Upper lobe of right lung (tissue), 1 donor: Measurements from ENCODE around the gene MOGAT3. TPM values are rescaled to one million over a fixed set of nuclear protein-coding genes. Genes with fewer than 3 reads are reported as not detected.

Source experiments
- ATAC-seq: fragments of 200-7000 bp; cut with Tn5 transposase; one replicate; pipeline ENCODE4 v1.9.1; 2020; ENCODE audit warnings: mild to moderate bottlenecking, moderate library complexity
- DNase-seq: peaks from one replicate; pipeline ENCODE4 v3.0.0-alpha.2; 2020
- H3K27ac ChIP-seq: fragments of 200-600 bp; one replicate; pipeline ENCODE4 v1.8.0; 2022
- H3K27me3 ChIP-seq: fragments of 200-600 bp; one replicate; pipeline ENCODE4 v1.8.0; 2022; ENCODE audit warnings: mild to moderate bottlenecking
- H3K36me3 ChIP-seq: fragments of 200-600 bp; one replicate; pipeline ENCODE4 v1.8.0; 2022
- H3K4me1 ChIP-seq: fragments of 200-600 bp; one replicate; pipeline ENCODE4 v1.8.0; 2022
- H3K4me3 ChIP-seq: fragments of 200-600 bp; one replicate; pipeline ENCODE4 v1.8.0; 2022; ENCODE audit warnings: mild to moderate bottlenecking
- H3K9me3 ChIP-seq: fragments of 200-600 bp; one replicate; pipeline ENCODE4 v1.8.0; 2022
- intact Hi-C: fragments of 100-400 bp; cut with DNase I; formaldehyde crosslinking; loops from one replicate; pipeline ENCODE4 v1.11.0; 2022
- total RNA-seq: library from RNA; stranded (reverse); fragmentation: NEBNext Ultra II Directional; extraction: Animal tissue kit (Norgen Biotek cat#: 25700); gene quantifications from one replicate; pipeline ENCODE4 v1.2.1, GENCODE V29; 2021
- TF ChIP-seq, protein P1 (sequence below): fragments of 200-600 bp; IDR thresholded peaks from one replicate; pipeline ENCODE4 v1.8.0; 2022; ENCODE audit warnings: antibody characterized with exemption
- donor health status: DM: no; HTN: yes; CAD: no; lungs with severe emphysema.

Gene MOGAT3
- total RNA-seq, 1 donor from 2014 or later = not detected

DNA sequence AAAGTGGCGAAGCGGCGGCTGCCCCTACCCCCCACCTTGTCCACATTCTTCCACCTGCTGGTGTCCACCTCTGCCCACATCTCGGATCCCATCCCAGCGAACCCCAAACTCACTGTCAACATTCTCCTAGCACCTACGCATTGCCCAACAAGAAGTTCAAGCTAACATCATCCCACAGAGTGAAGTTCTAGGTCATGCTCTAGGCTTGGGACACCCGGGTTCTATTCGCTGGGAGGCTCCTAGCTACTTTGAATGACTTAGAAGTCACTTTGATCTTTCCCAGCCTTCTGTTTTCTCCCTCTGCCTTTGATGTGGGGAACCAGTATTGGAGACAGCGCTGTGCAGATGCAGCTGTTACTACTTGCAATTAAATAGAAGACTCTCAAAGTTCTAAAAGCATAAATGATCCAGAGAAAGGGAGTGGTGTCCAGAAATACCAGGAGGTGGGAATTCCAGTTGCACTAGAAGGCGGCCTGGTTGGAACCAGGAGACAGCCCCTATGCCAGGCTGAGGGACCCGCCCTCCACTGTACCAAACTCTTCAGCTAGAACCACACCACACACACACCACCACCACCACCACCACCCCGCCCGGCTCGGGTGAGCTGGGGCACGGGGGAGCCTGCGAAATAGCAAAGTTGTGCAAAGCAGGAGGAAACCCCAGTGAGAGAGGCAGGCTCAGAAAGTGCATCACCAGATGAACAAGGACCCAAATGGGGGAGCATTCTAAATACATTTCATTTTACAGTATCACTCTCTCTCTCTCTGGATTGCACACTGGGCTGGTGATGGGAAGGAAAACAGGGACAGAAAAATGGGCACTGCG lies 30.0 kb downstream of the MOGAT3 start:
- Histone ChIP-seq H3K27me3 (peaks cover 98% of the 10 kb centered on the region), H3K36me3 (no peaks in the 10 kb centered on the region), H3K9me3 (no peaks in the 10 kb centered on the region), H3K4me3 (no peak overlapping the region), H3K27ac (no peak overlapping the region), H3K4me1 (peaks cover 28% of the 10 kb centered on the region)
- TF ChIP-seq, protein P1, sequence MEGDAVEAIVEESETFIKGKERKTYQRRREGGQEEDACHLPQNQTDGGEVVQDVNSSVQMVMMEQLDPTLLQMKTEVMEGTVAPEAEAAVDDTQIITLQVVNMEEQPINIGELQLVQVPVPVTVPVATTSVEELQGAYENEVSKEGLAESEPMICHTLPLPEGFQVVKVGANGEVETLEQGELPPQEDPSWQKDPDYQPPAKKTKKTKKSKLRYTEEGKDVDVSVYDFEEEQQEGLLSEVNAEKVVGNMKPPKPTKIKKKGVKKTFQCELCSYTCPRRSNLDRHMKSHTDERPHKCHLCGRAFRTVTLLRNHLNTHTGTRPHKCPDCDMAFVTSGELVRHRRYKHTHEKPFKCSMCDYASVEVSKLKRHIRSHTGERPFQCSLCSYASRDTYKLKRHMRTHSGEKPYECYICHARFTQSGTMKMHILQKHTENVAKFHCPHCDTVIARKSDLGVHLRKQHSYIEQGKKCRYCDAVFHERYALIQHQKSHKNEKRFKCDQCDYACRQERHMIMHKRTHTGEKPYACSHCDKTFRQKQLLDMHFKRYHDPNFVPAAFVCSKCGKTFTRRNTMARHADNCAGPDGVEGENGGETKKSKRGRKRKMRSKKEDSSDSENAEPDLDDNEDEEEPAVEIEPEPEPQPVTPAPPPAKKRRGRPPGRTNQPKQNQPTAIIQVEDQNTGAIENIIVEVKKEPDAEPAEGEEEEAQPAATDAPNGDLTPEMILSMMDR = no peak
- ATAC-seq (no peak), DNase-seq (no peak)
- intact Hi-C loops = no loop called here

DNA sequence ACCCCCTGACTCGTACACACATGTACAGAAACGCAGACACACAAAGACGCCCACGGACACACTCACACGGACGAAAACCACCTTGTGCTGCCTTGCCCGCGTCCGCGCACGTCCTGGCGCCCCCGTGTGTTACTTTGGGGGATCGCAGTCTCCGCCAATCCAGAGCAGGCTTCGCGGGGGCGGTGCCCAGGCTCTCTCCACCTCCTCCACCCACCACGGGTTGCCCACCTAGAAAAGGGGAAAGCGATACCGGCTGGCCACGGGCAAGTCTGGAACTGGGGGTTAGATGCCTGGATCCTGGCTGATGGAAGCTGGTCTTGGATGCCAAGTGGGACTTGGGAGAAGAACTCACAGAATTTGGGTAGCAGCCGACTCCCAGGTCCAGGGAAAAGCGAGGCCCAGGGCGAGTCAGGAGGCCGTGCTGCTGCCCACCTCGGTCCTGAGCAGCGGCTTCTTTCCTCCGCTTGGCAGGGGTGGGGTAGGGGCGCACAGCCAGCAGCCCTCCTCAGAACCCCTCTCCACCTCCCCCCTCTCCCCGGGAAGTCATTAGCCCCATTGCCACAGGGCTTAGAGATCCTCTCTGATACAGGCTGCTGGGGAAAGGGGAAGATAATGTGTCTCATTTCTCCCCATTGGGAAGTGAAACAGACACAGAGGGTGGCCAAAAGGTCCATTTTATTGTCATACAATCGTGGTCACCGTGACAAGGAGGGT lies 30.8 kb downstream of the MOGAT3 start:
- Histone ChIP-seq H3K36me3 (no peaks in the 10 kb centered on the region), H3K4me3 (no peak overlapping the region), H3K27ac (no peak overlapping the region), H3K4me1 (peaks cover 35% of the 10 kb centered on the region), H3K9me3 (no peaks in the 10 kb centered on the region), H3K27me3 (peaks cover 98% of the 10 kb centered on the region)
- intact Hi-C loops = no loop called here
- DNase-seq (peak; percentile 86), ATAC-seq (peak; percentile 69)
- TF ChIP-seq, protein P1 = peak; percentile 87

DNA sequence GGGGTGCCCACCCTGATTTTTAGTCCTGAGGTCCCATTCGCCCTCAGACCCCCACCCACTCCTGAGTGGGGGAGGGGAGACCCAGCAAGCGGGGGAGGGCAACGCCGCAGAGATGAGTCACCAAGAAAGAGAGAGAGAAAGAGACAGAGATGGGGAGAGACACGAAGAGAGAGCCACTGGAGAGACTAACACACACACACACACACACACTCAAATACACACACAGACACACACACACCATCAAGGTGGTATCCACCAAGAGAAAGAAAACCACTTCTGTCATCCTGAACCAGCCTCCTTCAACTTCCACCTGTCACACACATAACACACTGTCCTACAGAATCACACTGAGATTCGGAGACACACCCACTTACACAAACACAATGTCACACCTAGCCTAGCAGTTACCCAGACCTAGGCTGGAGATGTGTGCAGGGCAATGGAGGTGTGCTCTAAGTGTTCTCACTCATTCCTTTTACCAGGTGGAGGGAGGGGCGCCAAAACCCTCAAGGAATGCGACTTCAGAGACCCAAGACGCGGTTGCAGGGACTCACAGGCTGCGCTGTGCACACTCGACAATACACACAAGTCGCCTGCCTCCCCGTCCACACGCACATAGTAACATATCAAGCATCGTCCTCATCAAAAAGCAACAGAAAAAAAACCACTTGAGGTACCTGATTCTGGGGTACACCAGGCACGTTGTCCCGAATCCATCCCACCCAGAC lies 31.6 kb downstream of the MOGAT3 start:
- Histone ChIP-seq H3K36me3 (no peaks in the 10 kb centered on the region), H3K4me1 (peaks cover 39% of the 10 kb centered on the region), H3K9me3 (no peaks in the 10 kb centered on the region), H3K27me3 (peaks cover 98% of the 10 kb centered on the region), H3K4me3 (no peak overlapping the region), H3K27ac (no peak overlapping the region)
- ATAC-seq = no peak
- DNase-seq = no peak
- intact Hi-C loops = no loop called here
- TF ChIP-seq, protein P1 = no peak

DNA sequence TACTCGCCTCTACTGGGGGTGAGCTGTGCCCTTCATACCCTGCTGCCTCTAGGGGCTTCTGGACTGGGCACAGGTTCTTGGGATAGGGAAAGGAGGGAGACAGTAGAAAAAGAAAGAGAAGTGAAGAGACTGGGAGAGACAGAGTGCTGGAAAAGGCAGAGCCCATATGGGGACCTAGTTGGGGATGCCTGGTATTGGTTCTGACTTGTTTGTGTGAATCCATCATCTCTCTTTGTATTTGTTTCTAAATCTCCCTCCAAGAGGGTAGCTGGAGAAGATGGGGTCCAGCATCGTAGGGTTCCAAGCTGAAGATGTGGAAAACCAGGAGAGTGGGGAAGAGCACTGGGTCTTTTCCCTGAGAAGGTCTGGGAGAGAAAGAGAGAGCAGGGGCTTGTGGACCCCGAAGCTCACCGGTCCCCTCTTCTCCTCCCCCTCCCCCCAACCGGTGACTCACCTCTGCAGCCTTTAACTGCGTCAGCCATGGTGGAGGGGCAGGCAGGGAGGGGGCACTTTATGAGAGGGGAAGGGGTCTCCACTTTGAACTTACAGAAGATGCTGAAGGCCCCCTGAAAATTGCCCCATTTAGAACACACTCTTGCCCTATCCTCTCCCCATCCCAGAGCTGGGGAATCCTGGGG lies 32.3 kb downstream of the MOGAT3 start:
- Histone ChIP-seq H3K4me1 (peaks cover 44% of the 10 kb centered on the region), H3K27ac (no peak overlapping the region), H3K27me3 (peaks cover 98% of the 10 kb centered on the region), H3K9me3 (no peaks in the 10 kb centered on the region), H3K4me3 (no peak overlapping the region), H3K36me3 (no peaks in the 10 kb centered on the region)
- DNase-seq (no peak), ATAC-seq (no peak)
- TF ChIP-seq, protein P1 = no peak
- intact Hi-C loops = no loop called here

DNA sequence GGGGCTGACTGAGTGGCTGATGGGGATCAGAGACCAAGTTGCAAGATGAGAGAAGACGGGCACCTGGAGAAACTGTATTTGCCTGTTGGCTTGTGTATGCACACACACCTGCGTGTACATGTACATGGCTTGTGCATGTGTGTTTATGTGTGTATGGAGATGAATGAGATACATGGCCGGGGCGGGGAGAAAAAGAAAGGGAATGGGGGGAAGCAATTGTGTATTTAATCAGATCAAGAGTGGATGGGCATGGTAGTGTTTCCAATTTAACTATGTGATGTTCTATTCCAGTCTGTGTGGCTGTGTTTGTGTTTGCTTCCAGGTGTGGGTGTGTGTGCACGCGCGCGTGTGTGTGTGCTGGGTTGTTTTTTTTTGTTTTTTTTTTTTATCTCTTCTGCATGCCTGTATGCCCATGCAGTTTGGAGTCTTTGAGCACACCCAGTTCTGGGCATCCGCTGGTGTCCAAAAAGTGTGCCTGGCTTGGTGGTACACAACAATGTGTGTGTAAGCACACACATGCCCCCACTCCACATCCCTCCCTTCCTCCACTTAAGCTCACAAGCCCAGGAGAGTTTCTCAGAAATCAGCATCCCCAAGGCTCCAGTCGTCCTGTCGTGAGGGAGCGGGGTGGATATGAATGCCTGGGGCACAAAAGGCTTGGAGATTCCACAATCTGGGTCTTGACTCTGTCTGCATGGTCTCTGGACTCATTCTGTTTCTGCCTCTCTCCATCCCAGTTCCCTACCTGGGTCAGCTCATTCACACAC lies 33.0 kb downstream of the MOGAT3 start:
- intact Hi-C loops = no loop called here
- Histone ChIP-seq H3K4me1 (peaks cover 44% of the 10 kb centered on the region), H3K36me3 (no peaks in the 10 kb centered on the region), H3K4me3 (no peak overlapping the region), H3K27me3 (peaks cover 95% of the 10 kb centered on the region), H3K9me3 (no peaks in the 10 kb centered on the region), H3K27ac (no peak overlapping the region)
- ATAC-seq (no peak), DNase-seq (no peak)
- TF ChIP-seq, protein P1 = no peak
